Measurements from ENCODE around the gene KANTR.

The KANTR gene

DNA sequence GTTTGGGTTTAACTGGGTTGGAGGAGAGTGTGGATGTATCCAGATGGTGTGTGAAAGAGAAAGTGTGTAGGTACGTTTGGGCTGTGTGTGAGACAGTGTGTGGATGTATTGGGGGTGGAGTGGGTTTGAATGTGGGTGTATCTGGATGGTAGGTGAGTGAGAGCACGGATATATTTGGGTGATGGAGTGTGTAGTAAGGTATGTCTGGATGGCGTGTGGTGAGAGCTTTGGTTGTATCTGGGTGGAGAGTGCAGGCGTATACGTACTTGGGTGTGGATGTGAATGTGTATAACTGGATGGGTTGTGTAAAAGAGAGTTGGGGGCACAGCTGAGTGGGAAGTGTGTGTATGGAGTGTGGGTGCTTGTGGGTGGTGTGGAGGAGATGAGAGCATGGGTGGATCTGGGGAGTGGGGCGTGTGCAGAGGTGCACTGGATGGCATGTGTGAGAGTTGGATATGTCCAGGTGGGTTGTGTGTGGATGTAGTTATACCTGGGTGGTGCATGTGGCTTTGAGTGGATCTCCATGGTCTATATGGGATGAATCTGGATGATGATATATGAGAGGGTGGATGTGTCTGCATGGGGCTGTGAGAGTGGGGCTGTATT lies 38.6 kb upstream of the KANTR start:
- TF ChIP-seq, protein P1, sequence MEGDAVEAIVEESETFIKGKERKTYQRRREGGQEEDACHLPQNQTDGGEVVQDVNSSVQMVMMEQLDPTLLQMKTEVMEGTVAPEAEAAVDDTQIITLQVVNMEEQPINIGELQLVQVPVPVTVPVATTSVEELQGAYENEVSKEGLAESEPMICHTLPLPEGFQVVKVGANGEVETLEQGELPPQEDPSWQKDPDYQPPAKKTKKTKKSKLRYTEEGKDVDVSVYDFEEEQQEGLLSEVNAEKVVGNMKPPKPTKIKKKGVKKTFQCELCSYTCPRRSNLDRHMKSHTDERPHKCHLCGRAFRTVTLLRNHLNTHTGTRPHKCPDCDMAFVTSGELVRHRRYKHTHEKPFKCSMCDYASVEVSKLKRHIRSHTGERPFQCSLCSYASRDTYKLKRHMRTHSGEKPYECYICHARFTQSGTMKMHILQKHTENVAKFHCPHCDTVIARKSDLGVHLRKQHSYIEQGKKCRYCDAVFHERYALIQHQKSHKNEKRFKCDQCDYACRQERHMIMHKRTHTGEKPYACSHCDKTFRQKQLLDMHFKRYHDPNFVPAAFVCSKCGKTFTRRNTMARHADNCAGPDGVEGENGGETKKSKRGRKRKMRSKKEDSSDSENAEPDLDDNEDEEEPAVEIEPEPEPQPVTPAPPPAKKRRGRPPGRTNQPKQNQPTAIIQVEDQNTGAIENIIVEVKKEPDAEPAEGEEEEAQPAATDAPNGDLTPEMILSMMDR (IDR thresholded peaks at IDR 0.05; ENCODE audit: low read depth, low read length) = no peak
- H3K4me3 ChIP-seq (ENCODE audit: low read depth, low read length) = no peak overlapping the region

DNA sequence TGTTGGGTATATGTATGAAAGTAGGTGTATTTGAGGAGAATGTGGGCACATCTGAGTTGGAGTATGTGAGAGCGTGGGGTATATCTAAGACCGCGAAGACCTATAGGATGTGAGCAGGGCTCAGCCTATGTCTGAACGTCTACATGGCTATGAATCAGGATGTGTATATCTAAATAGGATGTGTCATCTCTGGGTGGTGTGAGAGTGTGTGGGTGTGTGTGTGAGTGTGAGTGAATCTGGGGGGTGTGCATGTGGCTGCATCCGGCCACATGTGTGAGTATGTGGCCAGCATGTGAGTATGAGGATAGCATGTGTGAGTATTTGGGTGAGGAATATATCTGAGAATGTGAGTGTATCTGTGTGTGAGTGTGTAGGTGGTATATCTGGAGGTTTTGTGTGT lies 37.6 kb upstream of the KANTR start:
- TF ChIP-seq, protein P1 (IDR thresholded peaks at IDR 0.05; ENCODE audit: low read depth, low read length) = no peak
- H3K4me3 ChIP-seq (ENCODE audit: low read depth, low read length) = no peak overlapping the region

DNA sequence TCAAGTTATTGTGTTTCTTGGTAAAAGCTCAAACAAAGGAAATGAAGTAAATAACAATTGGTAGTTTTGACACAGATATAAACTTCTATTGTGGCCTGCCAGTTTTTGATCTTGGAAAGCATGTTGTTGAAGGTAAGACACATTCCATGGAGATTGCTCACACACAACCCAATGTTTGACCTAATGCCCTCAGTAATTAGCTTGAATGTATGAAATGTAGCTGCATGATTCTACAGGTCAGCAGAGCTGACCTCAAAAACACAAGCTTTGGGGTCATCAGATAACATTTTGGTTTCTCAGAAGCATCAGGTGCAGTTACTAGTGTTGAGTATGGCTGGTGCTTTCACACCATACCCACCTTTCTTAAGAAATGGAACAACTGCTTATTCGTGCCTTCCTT lies 28.8 kb upstream of the KANTR start:
- H3K4me3 ChIP-seq (ENCODE audit: low read depth, low read length) = no peak overlapping the region
- TF ChIP-seq, protein P1 (IDR thresholded peaks at IDR 0.05; ENCODE audit: low read depth, low read length) = no peak

GRCh38 chrX:53071064-53071463 lies 22.9 kb upstream of the KANTR start:
- TF ChIP-seq, protein P1 (IDR thresholded peaks at IDR 0.05; ENCODE audit: low read depth, low read length) = no peak

GRCh38 chrX:53071604-53072417 lies 22.1 kb upstream of the KANTR start:
- TF ChIP-seq, protein P1 (IDR thresholded peaks at IDR 0.05; ENCODE audit: low read depth, low read length) = peak; percentile 36; the same call in 1 of the 2 replicates

More at GRCh38 chrX:53071064-53071463, 22.9 kb upstream of the KANTR start:
- no peak overlapping the region for H3K4me3 ChIP-seq (ENCODE audit: low read depth, low read length)

GRCh38 chrX:53072418-53073114 lies 21.4 kb upstream of the KANTR start:
- no peak overlapping the region for H3K4me3 ChIP-seq (ENCODE audit: low read depth, low read length)
- TF ChIP-seq, protein P1 (IDR thresholded peaks at IDR 0.05; ENCODE audit: low read depth, low read length) = no peak

More at GRCh38 chrX:53071604-53072417, 22.1 kb upstream of the KANTR start:
- no peak overlapping the region for H3K4me3 ChIP-seq (ENCODE audit: low read depth, low read length)

Measured in WI38 (cell line).